NCI-H510A treated with DMSO at 0.1 percent for 48 hours (cell line): ENCODE data around the gene KAZN.
A peak's percentile ranks its signal among the peaks of the same experiment; 100 is the strongest.

Source experiments
- DNase-seq: peaks from one replicate; lab custom pipeline; 2025; lab: John Stamatoyannopoulos, UW

KAZN gene

DNA sequence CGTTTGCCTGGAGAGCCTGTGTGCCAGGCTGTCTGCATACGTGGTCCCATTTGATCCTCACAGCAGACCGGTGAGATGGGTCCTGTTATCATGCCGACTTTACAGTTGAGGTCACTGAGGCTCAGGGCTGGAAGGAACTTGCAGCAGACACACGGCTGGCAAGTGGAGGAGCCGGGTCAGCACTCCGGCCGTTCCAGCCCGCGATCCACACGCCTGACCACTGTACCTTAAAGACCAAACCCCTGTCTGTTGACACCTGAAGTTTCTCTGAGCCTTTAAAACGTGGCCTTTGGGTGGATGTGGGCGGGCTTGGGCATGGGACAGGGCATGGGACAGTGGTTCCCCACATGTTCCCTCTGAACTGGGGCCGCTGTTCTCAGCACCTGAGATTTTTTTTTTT, 383.5 kb downstream of the KAZN start:
- DNase-seq = no peak

GRCh38 chr1:14983277-14983676, 384.8 kb downstream of the KAZN start:
- DNase-seq = no peak

- DNase-seq = no peak
These were observed 387.7 kb downstream of the KAZN start for GRCh38 chr1:14986168-14986567.

DNA sequence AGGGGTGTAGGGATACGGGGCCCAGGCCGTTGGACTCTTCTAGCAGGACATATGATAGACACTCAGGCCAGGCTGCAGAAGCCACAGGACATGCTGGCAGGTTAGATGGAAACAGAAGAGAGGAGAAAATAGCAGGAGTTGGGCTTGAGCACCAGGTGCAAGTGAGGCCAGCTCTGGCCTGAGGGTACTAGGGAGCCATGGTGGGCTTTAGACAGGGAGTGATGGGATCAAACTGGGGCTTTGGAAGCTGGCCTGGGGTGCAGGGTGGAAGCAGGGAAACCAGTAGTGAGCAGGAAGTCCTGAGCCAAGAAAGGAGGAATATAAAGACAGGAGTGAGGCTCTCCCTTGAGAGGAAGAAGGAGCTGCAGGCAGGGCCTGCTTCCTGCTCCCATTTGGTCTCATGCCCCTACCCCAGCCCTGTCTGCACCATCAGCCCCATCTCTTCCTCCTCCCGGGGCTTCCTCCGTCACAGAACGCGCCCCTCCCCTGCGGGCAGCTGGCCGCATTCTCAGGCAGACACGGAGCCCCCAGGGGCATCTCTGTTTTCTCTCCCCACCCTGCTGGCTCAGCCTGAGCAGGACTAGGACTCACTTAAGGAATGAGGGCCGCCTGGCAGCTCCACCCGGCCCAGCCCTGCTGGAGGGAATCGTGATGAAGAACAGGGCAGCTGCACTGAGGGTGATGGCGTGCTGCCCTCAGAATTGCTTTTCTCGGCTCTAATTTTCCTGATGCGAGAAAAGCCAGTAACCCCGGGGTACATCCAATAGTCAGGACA, 389.5 kb downstream of the KAZN start:
- DNase-seq = no peak

DNA sequence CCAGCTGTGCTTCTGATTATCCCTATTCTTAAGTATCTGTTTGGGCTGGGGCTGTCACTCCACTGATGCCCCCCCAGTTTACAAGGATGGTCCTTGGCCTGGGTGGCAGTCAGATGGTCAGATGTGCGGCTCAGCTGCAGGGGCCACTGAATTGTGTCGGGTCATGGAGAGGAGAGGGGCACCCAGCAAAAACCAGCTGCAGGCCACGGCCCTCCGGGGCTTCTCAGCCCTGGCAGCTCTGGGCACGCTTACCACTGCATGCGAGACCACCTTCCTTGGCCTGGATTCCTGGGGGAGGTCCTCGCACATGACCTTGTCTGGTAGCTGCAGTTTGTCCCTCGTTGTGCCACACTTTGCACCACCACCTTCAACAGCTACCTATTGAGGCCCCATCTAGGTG, 390.2 kb downstream of the KAZN start:
- no peak for DNase-seq

GRCh38 chr1:14989931-14990728, 391.6 kb downstream of the KAZN start:
- DNase-seq = no peak

- DNase-seq = no peak
These were observed 394.9 kb downstream of the KAZN start for GRCh38 chr1:14993414-14993813.

GRCh38 chr1:14994148-14994547, 395.7 kb downstream of the KAZN start:
- DNase-seq = no peak

DNA sequence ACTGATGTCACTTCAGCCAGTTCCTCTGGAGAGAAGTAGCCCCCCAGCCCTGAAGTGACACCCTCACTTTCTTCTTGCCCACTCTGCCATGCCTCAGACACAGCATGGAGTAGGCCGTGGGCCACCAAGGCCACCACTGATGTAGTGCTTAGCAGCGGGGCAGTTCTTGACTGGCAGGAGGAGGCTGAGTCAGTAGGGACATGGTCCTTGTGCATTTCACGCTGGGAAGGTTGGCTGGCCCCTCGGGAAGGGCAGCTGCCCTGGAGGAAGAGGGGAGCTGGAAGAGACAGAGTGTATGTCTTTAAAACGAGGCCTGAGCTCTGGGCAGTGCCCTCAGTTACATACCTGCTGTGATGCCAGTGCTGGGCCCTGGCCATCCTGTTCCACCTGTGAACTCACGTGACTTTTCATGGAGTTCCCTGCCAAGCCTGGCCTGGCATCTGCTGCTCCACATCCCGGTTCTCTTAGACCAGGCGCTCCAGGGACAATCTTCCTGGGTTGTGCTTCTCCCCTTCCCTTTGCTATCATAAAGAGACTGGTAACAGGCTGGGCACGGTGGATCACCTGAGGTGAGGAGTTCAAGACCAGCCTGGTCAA, 396.5 kb downstream of the KAZN start:
- DNase-seq = no peak

DNA sequence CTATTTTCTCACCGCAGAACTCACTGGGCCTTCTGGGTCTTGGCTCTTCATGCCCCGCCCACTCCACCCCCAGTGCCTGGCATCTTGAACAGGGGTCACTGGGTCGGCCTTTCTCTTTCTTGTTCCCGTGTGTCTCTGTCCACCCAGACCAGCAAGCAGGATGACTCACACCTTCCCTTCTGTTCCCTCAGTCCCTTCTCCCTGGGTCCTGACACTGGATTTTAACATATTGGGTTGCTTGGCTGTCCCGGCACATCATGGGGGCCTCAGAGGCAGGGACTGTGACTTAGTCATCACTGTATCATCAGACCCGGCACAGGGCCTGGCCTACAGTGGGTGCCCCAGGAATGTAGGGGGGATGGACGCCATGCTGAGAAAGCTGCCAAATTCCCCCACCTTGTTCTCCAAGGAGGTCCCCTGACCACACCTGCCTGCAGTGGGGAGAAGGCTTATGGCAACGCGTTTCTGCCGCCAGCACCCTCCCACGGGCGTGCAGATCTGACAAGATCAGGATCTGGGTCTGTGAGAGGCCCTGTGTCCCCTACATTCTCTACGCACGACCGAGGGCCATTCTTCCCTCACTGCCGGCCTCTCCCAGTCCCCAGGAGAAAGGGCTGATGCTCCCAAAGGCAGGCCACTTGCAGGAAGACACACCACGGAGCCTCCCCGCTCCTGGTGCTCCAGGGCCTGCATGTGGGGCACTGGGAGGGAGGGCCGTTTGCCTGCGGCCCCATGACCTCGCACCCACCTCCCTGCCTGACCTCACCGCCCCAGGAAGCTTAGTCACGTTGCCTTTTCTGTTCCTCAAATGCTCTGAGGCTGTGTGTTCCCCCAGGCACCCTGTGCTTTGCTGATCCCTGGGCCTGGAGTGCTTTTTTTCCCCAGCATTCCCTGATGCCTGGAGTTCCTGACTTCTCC, 397.9 kb downstream of the KAZN start:
- DNase-seq = no peak

DNA sequence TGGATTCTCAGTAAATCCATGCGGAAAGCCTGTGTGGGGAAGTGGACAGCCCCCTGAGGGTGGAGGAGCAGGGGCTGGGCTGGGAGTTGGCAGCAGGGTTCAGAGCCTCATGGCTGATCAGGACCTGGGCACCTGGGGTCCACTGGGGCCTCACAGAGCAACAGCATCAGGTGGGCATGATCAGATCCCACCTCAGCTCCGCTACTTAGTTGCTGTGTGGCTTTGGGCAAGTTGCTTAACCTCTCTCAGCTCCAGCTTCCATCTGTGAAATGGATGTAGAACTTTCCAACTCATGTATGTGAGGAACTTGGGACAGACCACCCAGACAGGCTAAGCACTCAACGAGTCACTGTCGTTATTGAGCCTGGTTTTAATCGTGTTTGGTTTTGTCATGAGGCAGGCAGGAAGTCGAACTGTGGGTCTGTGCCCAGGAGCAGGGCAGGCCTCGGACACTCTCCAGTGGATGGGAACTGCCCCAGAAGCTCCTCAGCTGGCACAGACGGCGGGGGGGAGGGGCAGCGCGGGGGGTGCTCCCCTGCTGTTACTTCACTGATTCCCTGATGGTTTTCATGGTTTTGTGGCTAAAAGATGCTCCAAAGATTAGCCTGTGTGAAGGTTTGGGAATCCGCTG, 399.3 kb downstream of the KAZN start:
- DNase-seq = no peak

GRCh38 chr1:14999441-14999840, 401.0 kb downstream of the KAZN start:
- DNase-seq = no peak

DNA sequence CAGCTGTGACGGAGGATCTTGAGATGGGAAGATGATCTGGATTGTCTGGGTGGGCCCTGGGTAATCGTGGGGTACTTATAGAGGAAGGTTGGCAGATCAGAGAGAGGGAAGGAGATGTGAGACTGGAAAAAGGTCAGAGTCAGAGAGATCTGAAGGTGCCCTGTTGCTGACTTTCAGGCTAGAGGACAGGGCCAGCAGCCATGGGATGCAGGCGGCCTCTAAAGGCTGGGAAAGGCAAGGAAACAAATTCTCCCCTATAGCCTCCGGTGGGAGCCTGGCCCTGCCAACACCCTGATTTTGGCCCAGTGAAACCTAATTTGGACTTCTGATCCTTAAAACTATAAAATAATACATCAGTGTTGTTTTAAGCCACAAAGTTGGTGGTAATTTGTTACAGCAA, 401.5 kb downstream of the KAZN start:
- no peak for DNase-seq

DNA sequence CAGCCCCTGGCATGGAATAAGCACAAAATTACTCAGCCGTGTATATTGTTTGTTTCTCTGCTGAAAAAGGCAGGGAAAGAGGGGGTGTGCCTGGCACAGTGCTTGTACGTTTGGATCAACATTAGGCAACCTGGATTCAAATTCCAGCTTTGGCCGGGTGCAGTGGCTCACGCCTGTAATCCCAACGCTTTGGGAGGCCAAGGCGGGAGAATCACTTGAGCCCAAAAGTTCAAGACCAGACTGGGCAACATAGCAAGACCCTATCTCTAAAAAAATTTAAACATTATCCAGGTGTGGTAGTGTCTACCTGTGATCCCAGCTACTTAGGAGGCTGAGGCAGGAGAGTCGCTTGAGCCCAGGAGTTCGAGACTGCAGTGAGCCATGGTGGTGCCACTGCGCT, 402.2 kb downstream of the KAZN start:
- no peak for DNase-seq

DNA sequence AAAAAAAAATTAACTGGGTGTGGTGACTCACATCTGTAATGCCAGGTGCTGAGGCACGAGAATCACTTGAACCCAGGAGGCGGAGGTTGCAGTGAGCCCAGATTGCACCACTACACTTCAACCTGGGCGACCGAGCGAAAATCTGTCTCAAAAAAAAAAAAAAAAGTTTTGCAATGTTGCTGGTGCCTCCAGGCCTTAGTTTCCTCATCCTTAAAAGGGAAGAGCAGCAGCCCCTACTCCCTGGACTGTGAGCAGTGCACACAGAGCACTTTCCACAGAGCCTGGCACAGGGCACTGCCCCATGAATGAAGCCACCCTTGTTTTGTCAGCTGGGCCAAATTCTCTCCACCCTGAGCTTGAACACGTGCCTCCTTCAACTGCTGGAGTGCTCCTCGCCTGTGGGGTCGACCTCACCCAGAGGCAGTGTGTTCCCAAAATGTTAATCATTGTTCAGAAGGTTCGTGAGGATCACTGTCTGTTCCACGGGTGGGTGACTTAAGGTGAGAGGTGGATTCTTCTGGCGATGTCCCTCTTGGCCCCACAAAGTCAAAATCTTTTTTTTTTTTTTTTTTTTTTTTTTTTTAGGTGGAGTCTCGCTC, 402.9 kb downstream of the KAZN start:
- DNase-seq = no peak

- DNase-seq = no peak
These were observed 403.8 kb downstream of the KAZN start for GRCh38 chr1:15002325-15002724.

- no peak for DNase-seq
These were observed 405.9 kb downstream of the KAZN start for GRCh38 chr1:15004396-15004795.

DNA sequence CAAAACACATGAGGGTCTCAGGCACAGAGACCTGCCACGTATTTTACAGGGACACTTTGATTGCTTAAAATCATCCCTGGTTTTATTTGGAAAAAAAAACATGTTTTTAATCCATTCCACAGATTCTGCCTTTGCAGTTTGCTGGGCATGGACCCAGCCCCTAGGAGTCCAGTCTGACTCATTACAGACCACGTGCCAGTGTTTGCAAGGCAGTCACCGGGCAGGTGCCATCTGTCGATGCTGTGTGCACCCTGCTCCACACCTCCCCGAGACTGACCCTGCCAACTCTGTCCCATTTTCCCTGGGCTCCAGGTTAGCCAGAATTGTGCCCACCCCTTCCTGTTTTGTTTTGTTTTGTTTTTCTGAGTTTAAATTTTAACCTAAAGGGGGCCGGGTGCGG, 406.6 kb downstream of the KAZN start:
- no peak for DNase-seq

GRCh38 chr1:15007368-15007767, 408.9 kb downstream of the KAZN start:
- no peak for DNase-seq

DNA sequence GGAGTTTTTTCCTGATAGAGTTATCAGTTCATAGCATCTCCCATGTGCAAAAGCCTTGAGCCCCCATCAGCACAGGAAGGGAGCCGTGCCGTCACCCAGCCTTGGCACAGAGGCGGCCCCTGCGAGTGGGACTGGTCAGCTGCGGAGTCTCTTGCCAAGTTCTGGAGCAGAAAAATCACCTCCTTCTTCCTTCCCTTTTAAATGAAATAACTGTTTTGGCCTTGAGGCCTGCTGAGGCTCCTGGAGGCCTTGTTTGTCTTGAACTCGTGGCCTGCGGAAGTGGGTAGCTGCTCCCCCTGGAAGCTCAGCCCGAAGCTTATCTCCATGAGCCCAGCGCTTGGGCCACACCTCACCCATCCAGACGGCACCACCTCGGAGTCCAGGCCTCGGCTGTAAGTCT, 409.4 kb downstream of the KAZN start:
- DNase-seq = peak; percentile 25
